ENCODE measurements around the gene TAL2.

Gene TAL2

DNA sequence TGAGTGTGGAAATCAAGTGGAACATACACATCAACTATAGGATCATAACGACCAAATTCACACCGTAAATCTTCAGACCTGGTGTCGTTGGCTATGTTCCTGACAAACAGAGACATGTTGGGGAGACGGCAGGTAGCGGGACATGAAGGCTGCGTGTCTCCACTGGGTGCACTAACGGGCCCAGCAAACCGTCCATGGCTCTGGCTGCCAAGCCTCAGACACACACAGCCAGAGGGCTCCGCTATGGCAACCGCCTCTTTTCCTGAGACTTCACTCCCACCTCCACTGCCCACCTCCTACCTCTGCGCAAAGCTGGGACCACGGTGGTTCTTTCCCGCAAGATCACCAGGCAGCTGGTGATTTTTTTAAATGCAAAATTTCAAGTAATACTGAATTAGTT is 48.4 kb downstream of the TAL2 start:
- DNase-seq (ENCODE audit: low read depth): no peak

DNA sequence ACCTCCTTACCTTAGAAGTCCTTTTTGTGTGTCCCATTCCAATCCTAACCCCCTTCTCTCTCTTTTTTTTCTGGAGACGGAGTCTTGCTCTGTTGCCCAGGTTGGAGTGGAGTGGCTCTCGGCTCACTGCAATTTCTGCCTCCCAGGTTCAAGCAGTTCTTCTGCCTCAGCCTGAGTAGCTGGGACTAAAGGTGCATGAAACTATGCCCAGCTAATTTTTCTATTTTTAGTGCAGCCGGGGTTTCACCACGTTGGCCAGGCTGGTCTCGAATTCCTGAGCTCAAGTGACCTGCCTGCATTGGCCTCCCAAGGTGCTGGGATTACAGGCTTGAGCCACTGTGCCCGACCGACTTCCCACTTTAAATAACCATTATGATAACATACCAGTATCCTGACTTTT is 49.6 kb downstream of the TAL2 start:
- DNase-seq (ENCODE audit: low read depth): no peak

- DNase-seq (ENCODE audit: low read depth): no peak
Observed at GRCh38 chr9:105712297-105712696, 50.0 kb downstream of the TAL2 start.

All from EH (cell line).